IMR-90 (cell line): ENCODE measurements around the gene NUTM2F.
"Not testable (repeated sequence)": the region's sequence is repeated elsewhere in the genome, so short reads cannot be mapped to it uniquely, and the experiment has no call there.

Source experiments
- CTCF ChIP-seq: conservative IDR thresholded peaks from 2 replicates; pipeline ENCODE4 v1.5.1; 2012; ENCODE audit warnings: mild to moderate bottlenecking, low read depth, low read length, improper control_type of control experiment
- POLR2A ChIP-seq: IDR thresholded peaks from 2 replicates; pipeline ENCODE4 v1.6.1; 2012; ENCODE audit warnings: mild to moderate bottlenecking, low read depth, low read length
- RCOR1 ChIP-seq: IDR thresholded peaks from 2 replicates; pipeline ENCODE4 v1.6.1; 2012; ENCODE audit warnings: mild to moderate bottlenecking, low read length, improper control_type of control experiment; ENCODE audit not compliant: insufficient replicate concordance

DNA sequence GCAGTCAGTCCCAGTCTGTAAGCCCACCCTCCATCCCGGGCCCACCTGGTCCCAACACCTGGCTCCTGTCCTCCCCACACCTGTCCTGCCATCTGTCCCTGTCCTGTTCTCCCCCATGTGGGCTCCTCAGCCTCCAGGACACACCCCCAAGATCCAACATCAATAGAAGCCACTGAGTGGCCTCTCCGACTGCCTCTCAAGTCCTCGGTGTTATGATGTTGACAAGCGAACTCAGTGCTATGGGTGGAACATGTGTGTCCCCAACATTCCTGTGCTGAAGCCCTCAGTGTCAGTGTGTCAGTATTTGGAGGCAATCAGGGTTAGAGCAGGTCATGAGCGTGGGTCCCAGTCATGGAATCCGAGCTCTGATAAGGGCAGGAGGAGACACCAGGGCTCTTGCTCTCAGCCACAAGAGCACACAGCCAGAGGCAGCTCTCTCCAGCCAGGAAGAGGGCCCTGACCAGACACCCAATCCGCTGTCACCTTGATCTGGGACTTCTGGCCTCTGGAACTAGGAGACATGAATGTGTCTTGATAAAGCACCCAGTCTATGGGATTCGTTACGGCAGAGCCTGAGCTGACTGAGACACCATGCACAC, 6.0 kb downstream of the NUTM2F start:
- not testable (repeated sequence) for TF ChIP-seq CTCF, POLR2A, RCOR1
